GM12878 (cell line): ENCODE measurements around the gene SET. TPM values are rescaled to one million over a fixed set of nuclear protein-coding genes. Genes with fewer than 3 reads are reported as not detected.

ENCODE experiments used
- ATAC-seq: fragments of 200-7000 bp; cut with Tn5 transposase; 3 replicates; pipeline ENCODE4 v1.9.1; 2020; ENCODE audit warnings: mild to moderate bottlenecking, moderate library complexity
- BruUV-seq: library from RNA; stranded (reverse); fragments of 400-500 nt; replicated peaks from 2 replicates; lab custom pipeline; 2021; lab: Mats Ljungman, UMichigan
- CTCF ChIA-PET: fragments of 300-600 bp; sonication (Branson Sonifier 250); formaldehyde crosslinking; extraction: SDS; loops from one replicate; lab custom pipeline; 2021; ENCODE audit warnings: inconsistent platforms; lab: Yijun Ruan, JAX
- POLR2A ChIA-PET: fragments of 350-600 bp; formaldehyde crosslinking; extraction: SDS; loops from one replicate; lab custom pipeline; 2021; ENCODE audit warnings: inconsistent platforms; lab: Charles Lee
- RAD21 ChIA-PET: fragments of 300-600 bp; sonication (Branson Sonifier 250); formaldehyde crosslinking; loops from one replicate; lab custom pipeline; 2023; ENCODE audit warnings: antibody characterized with exemption; ENCODE audit not compliant: unreplicated experiment; lab: Charles Lee
- SMC1A ChIA-PET: fragments of 300-600 bp; sonication (Branson Sonifier 250); formaldehyde crosslinking; loops from one replicate; lab custom pipeline; 2023; ENCODE audit not compliant: unreplicated experiment, uncharacterized antibody; lab: Charles Lee
- DNase-seq: peaks from one replicate; pipeline ENCODE4 v3.0.0-alpha.2; 2011; ENCODE audit warnings: low read depth, low spot score
- FAIRE-seq: peaks from 3 replicates; lab custom pipeline; 2011; peaks lifted over from hg19 to GRCh38; lab: Jason Lieb, UNC
- H2AFZ ChIP-seq: 2 replicates; pipeline ENCODE4 v1.6.0; 2011; ENCODE audit warnings: low read depth, low read length, control low read depth; ENCODE audit not compliant: control insufficient read depth
- H3K27ac ChIP-seq: 2 replicates; pipeline ENCODE4 v1.5.1; 2011; ENCODE audit warnings: control low read depth; ENCODE audit not compliant: control insufficient read depth, insufficient read depth
- H3K27me3 ChIP-seq, 2 experiments: replicated peaks in 1 of 2; 2 replicates each; pipeline versions ENCODE4 v1.6.0 to v1.6.1; 2011; ENCODE audit warnings: low read length in 1 of 2; ENCODE audit not compliant: control insufficient read depth in 2 of 2, insufficient read depth in 2 of 2
- H3K36me3 ChIP-seq, 2 experiments: 2 replicates each; pipeline ENCODE4 v1.5.1; 2011; ENCODE audit warnings: low read length in 1 of 2; ENCODE audit not compliant: control insufficient read depth in 2 of 2, insufficient read depth in 2 of 2
- H3K4me1 ChIP-seq: 2 replicates; pipeline ENCODE4 v1.6.1; 2011; ENCODE audit warnings: mild to moderate bottlenecking, low read length, moderate library complexity, mixed read lengths; ENCODE audit not compliant: control insufficient read depth, insufficient read depth
- H3K4me2 ChIP-seq: 2 replicates; pipeline ENCODE4 v1.6.0; 2011; ENCODE audit warnings: control low read depth; ENCODE audit not compliant: control insufficient read depth, insufficient read depth
- H3K4me3 ChIP-seq: fragments of 200-600 bp; sonication (generic); 2 replicates; pipeline ENCODE4 v1.5.1; 2016
- H3K79me2 ChIP-seq: 2 replicates; pipeline ENCODE4 v1.6.0; 2011; ENCODE audit warnings: low read length; ENCODE audit not compliant: control insufficient read depth, insufficient read depth
- H3K9ac ChIP-seq: 2 replicates; pipeline ENCODE4 v1.8.0; 2011; ENCODE audit warnings: low read length, control low read depth, mixed read lengths; ENCODE audit not compliant: control insufficient read depth, insufficient read depth
- H3K9me3 ChIP-seq: replicated peaks from 3 replicates; pipeline ENCODE4 v1.5.1; 2011; ENCODE audit warnings: mild to moderate bottlenecking, low read length; ENCODE audit not compliant: control insufficient read depth, insufficient read depth
- H4K20me1 ChIP-seq: 2 replicates; pipeline ENCODE4 v1.6.0; 2011; ENCODE audit not compliant: control insufficient read depth, insufficient read depth
- EED ChIP-seq: sonication (generic); IDR thresholded peaks from 2 replicates; pipeline ENCODE4 v1.6.1; 2016; ENCODE audit warnings: antibody characterized with exemption, low read depth
- IKZF2 ChIP-seq, 2 experiments: fragments of 450-650 bp; IDR thresholded peaks; 2 replicates each; pipeline ENCODE4 v1.6.1; 2017; ENCODE audit warnings: mild to moderate bottlenecking in 2 of 2, moderate library complexity in 2 of 2
- POLR2A ChIP-seq: IDR thresholded peaks from 2 replicates; pipeline ENCODE4 v1.6.1; 2011; ENCODE audit warnings: low read depth, mild to moderate bottlenecking, low read length
- RELB ChIP-seq: fragments of 450-650 bp; IDR thresholded peaks from 2 replicates; pipeline ENCODE4 v1.6.1; 2017; ENCODE audit warnings: low read depth, mild to moderate bottlenecking, moderate library complexity
- SMAD1 ChIP-seq: fragments of 450-650 bp; IDR thresholded peaks from 2 replicates; pipeline ENCODE4 v1.6.1; 2018; ENCODE audit warnings: mild to moderate bottlenecking, low read depth; ENCODE audit not compliant: partially characterized antibody
- ZNF207 ChIP-seq: fragments of 450-650 bp; IDR thresholded peaks from 2 replicates; pipeline ENCODE4 v1.6.1; 2014; ENCODE audit warnings: antibody characterized with exemption, mild to moderate bottlenecking, borderline replicate concordance
- ZNF24 ChIP-seq: fragments of 450-650 bp; IDR thresholded peaks from 2 replicates; pipeline ENCODE4 v1.6.1; 2017; ENCODE audit warnings: antibody characterized with exemption, mild to moderate bottlenecking
- WGBS: methylation state at CpG from one replicate; pipeline ENCODE4 v1.1.6; 2016; ENCODE audit warnings: low lambda C conversion rate; ENCODE audit not compliant: insufficient replicate concordance, insufficient coverage; ENCODE audit errors: missing lambda C conversion rate; 5-methylcytosine and 5-hydroxymethylcytosine counted together
- in situ Hi-C: fragments of 300-500 bp; cut with MboI; formaldehyde crosslinking; loops from 9 replicates; pipeline ENCODE4 v1.14.3; 2018; ENCODE audit warnings: mixed read lengths
- intact Hi-C: fragments of 100-400 bp; cut with micrococcal nuclease; formaldehyde crosslinking; loops from one replicate; pipeline ENCODE4 v1.14.2; 2022; ENCODE audit not compliant: unreplicated experiment
- polyA plus RNA-seq, 11 experiments: library from polyadenylated mRNA; depleted of rRNA in 4 of 11; unstranded in 6 of 11; stranded (reverse) in 5 of 11; fragments of >200 nt; fragmentation: Nextera tagmentation in 4 of 11; fragmentation: Illumina TruSeq in 1 of 11; extraction: Ambion mirVana in 4 of 11; extraction: Trizol in 1 of 11; gene quantifications; 1 replicate in 1 of 11; 2 replicates in 10 of 11; pipeline versions ENCODE4 v1.2.1 to v1.2.3, GENCODE V29; 2011 to 2016; ENCODE audit warnings: inconsistent platforms in 2 of 11, missing spikeins in 2 of 11, low read depth in 1 of 11
- total RNA-seq, 4 experiments: library from RNA; depleted of rRNA in 3 of 4; stranded (reverse); fragments of >200 nt in 3 of 4; fragmentation: Illumina TruSeq in 1 of 4; extraction: Trizol in 1 of 4; gene quantifications; 2 replicates each; pipeline versions ENCODE4 v1.2.1 to v1.2.3, GENCODE V29; 2013 to 2021

The SET gene
- total and polyA plus RNA-seq, 10 of the 15 experiments (the other 5 are each of a cell fraction or from before 2014, with no cell fraction given) = 284 to 706 (median 445) TPM

- H3K4me2 ChIP-seq = no peak overlapping the region
- ChIA-PET SMC1A (no interaction called here), CTCF (interaction anchor here (1.0 kb wide), 1 partner anchor 13 kb away, joined by 3 read pairs; the partner anchor contains the start of gene PKN3)
- H3K9me3 ChIP-seq = no peaks in the 10 kb centered on the region
- intact Hi-C loops (no loop called here), in situ Hi-C loops (no loop called here)
- ATAC-seq (no peak), FAIRE-seq (no peak)
- H3K27ac ChIP-seq = no peak overlapping the region
- 68% methylated on average over 24 of the region's 24 CpGs for WGBS
- no peaks in the 10 kb centered on the region for H3K79me2 ChIP-seq
- peak; percentile 15; the same call in 1 of the 2 replicates for TF ChIP-seq POLR2A
- TF ChIP-seq SMAD1 = no peak
- TF ChIP-seq IKZF2 (IDR thresholded peaks at IDR 0.05) = no peak
- no peak for TF ChIP-seq ZNF24
- no peak for TF ChIP-seq RELB
- no peak for TF ChIP-seq ZNF207
- TF ChIP-seq EED = no peak
- TF ChIP-seq, all 136 proteins: peak for 1
- no peak overlapping the region for H2AFZ ChIP-seq
- no peak overlapping the region for H3K4me3 ChIP-seq
- DNase-seq = no peak
- no peaks in the 10 kb centered on the region for H3K4me1 ChIP-seq
- no peaks in the 10 kb centered on the region for H3K36me3 ChIP-seq
- no peaks in the 10 kb centered on the region for H4K20me1 ChIP-seq
- no peak overlapping the region for H3K9ac ChIP-seq
- no peaks in the 10 kb centered on the region for H3K27me3 ChIP-seq
- POLR2A ChIA-PET = no interaction called here
- RAD21 ChIA-PET = no interaction called here
- no TSS peak for BruUV-seq
These were observed 25.8 kb downstream of the SET start for GRCh38 chr9:128714586-128715435.
